Heart right ventricle (tissue), 16 donors: Measurements from ENCODE around the gene SUPT20HL2. TPM values are rescaled to one million over a fixed set of nuclear protein-coding genes. Genes with fewer than 3 reads are reported as not detected.

Experiments
- ATAC-seq, 8 donors: fragments of 200-7000 bp; cut with Tn5 transposase; one replicate each; pipeline ENCODE4 v1.9.1; 2020; ENCODE audit warnings: mild to moderate bottlenecking in 8 of 8, moderate library complexity in 8 of 8, moderate number of reproducible peaks in 1 of 8
- DNase-seq, 2 donors: peaks; one replicate each; pipeline ENCODE4 v3.0.0-alpha.2; 2020
- H3K27ac ChIP-seq, 10 donors: fragments of 200-600 bp; sonication (generic) in 2 of 10; one replicate each; pipeline versions ENCODE4 v1.5.0 to v1.8.0; 2020 to 2022; ENCODE audit warnings: mild to moderate bottlenecking in 3 of 10
- H3K27me3 ChIP-seq, 7 donors: fragments of 200-600 bp; one replicate each; pipeline ENCODE4 v1.8.0; 2021 to 2022; ENCODE audit warnings: mild to moderate bottlenecking in 2 of 7
- H3K36me3 ChIP-seq, 9 donors: fragments of 200-600 bp; sonication (generic) in 1 of 9; one replicate each; pipeline versions ENCODE4 v1.5.0 to v1.8.0; 2020 to 2022; ENCODE audit warnings: mild to moderate bottlenecking in 2 of 9
- H3K4me1 ChIP-seq, 9 donors: fragments of 200-600 bp; sonication (generic) in 1 of 9; one replicate each; pipeline versions ENCODE4 v1.5.0 to v1.8.0; 2020 to 2022; ENCODE audit warnings: mild to moderate bottlenecking in 4 of 9
- H3K4me3 ChIP-seq, 10 donors: fragments of 200-600 bp; sonication (generic) in 2 of 10; one replicate each; pipeline versions ENCODE4 v1.5.0 to v1.8.0; 2020 to 2022; ENCODE audit warnings: mild to moderate bottlenecking in 7 of 10, moderate library complexity in 2 of 10
- H3K9me3 ChIP-seq, 11 donors: fragments of 200-600 bp in 10 of 11; sonication (generic) in 2 of 11; one replicate each; pipeline versions ENCODE4 v1.5.0 to v1.8.0; 2013 to 2022; ENCODE audit warnings: mild to moderate bottlenecking in 2 of 11, control low read depth in 1 of 11, moderate library complexity in 1 of 11
- CTCF ChIP-seq, 9 donors: fragments of 200-600 bp; sonication (generic) in 2 of 9; IDR thresholded peaks; one replicate each; pipeline versions ENCODE4 v1.5.0 to v1.8.0; 2021 to 2022; ENCODE audit warnings: antibody characterized with exemption in 9 of 9, mild to moderate bottlenecking in 5 of 9, moderate library complexity in 1 of 9
- WGBS, 2 donors: extraction: QIAGEN DNeasy Blood & Tissue Kit; methylation state at CpG; one replicate each; pipeline ENCODE4 v1.1.7; 2013; ENCODE audit warnings: inconsistent platforms in 1 of 2; 5-methylcytosine and 5-hydroxymethylcytosine counted together
- intact Hi-C, 10 donors: fragments of 100-400 bp; cut with DNase I; formaldehyde crosslinking; loops; one replicate each; pipeline versions ENCODE4 v1.11.1 to v1.14.2; 2022
- polyA plus RNA-seq, 2 donors: library from polyadenylated mRNA; stranded (reverse); fragments of 200-250 nt; gene quantifications; one replicate each; pipeline ENCODE4 v1.2.3, GENCODE V29; 2013
- total RNA-seq, 10 donors: library from RNA; stranded (reverse); fragmentation: NEBNext Ultra II Directional in 3 of 10; extraction: Animal tissue kit (Norgen Biotek cat#: 25700) in 3 of 10; gene quantifications; one replicate each; pipeline versions ENCODE4 v1.2.1 to v1.2.4, GENCODE V29; 2021 to 2023
- donor health status: Arrhythmogenic right ventricular cardiomyopathy.
- donor health status: ischemic (EF 13 %, LVEDD 7.1; RV severe dilation, severe dysfunction).
- donor health status: healthy with polysubstance abuse.
- donor health status: DM: no; HTN: yes; CAD: no.
- donor health status: DM: no; HTN: no; CAD: no.
- donor health status: ischemic (EF 25% LVEDD 6.9; RV normal size, moderate dysfunction).
- donor health status: ischemic (EF 25% LVEDD 5.7; RV mildly dilated, moderate dysfunction).
- donor health status: healthy.
- donor health status: DM: yes; HTN: yes; CAD: no.
- donor health status: Ischemic cardiomyopathy.
- donor health status: ischemic (EF 35%, LVEDD 5.7; RV mildly dilated, moderate dysfunction).
- donor health status: nonischemic (EF 11% LVEDD 7.7; RV severe dilation, severe dysfunction).
- donor health status: DM: yes; HTN: yes; CAD: no.
- donor health status: PGD.
- donor health status: ischemic (EF 29% LVEDD 5.4; RV normal size, mild dysfunction).
- donor health status: nonischemic (EF 23%, LVEDD 6.1; RV moderate dilation, normal function).

SUPT20HL2 gene
- total and polyA plus RNA-seq, 12 donors = not detected

- no peaks in the 10 kb centered on the region for H3K4me1 ChIP-seq
- 95 to 96% methylated on average over 8 of the region's 8 CpGs for WGBS, 2 donors
- no peaks in the 10 kb centered on the region for H3K36me3 ChIP-seq
- DNase-seq (no peak), ATAC-seq (no peak)
- H3K9me3 ChIP-seq = peaks cover 0 to 4% (median 0%) of the 10 kb centered on the region in 11 donors
- no peak overlapping the region for H3K4me3 ChIP-seq
- no peak for TF ChIP-seq CTCF (IDR thresholded peaks at IDR 0.05)
- no peak overlapping the region for H3K27ac ChIP-seq
- intact Hi-C loops = no loop called here
- H3K27me3 ChIP-seq = peaks cover 0 to 55% (median 0%) of the 10 kb centered on the region in 7 donors
Measured at GRCh38 chrX:24355095-24355494, 41.2 kb upstream of the SUPT20HL2 start.

GRCh38 chrX:24350217-24350616, 36.3 kb upstream of the SUPT20HL2 start:
- Histone ChIP-seq H3K27me3 (peaks cover 0 to 49% (median 0%) of the 10 kb centered on the region in 7 donors), H3K9me3 (no peaks in the 10 kb centered on the region), H3K36me3 (no peaks in the 10 kb centered on the region), H3K4me1 (no peaks in the 10 kb centered on the region), H3K27ac (no peak overlapping the region), H3K4me3 (no peak overlapping the region)
- ATAC-seq = no peak
- WGBS, 2 donors = 99 to 100% methylated on average over 4 of the region's 4 CpGs
- no peak for TF ChIP-seq CTCF (IDR thresholded peaks at IDR 0.05)
- no peak for DNase-seq
- intact Hi-C loops = no loop called here

- 8 to 14% methylated on average over 1 of the region's 1 CpG for WGBS, 2 donors
- no peak overlapping the region for H3K27ac ChIP-seq
- no peak for TF ChIP-seq CTCF (IDR thresholded peaks at IDR 0.05)
- ATAC-seq = no peak
- H3K4me1 ChIP-seq = no peaks in the 10 kb centered on the region
- no peak for DNase-seq
- intact Hi-C loops = no loop called here
- no peaks in the 10 kb centered on the region for H3K36me3 ChIP-seq
- H3K4me3 ChIP-seq = no peak overlapping the region
- no peaks in the 10 kb centered on the region for H3K9me3 ChIP-seq
- peaks cover 0 to 44% (median 0%) of the 10 kb centered on the region in 7 donors for H3K27me3 ChIP-seq
Measured at GRCh38 chrX:24347881-24348280, 34.0 kb upstream of the SUPT20HL2 start.

- Histone ChIP-seq H3K36me3 (no peaks in the 10 kb centered on the region), H3K9me3 (no peaks in the 10 kb centered on the region), H3K27me3 (peaks cover 0 to 59% (median 0%) of the 10 kb centered on the region in 7 donors), H3K27ac (no peak overlapping the region), H3K4me3 (no peak overlapping the region), H3K4me1 (no peaks in the 10 kb centered on the region)
- intact Hi-C loops = no loop called here
- TF ChIP-seq CTCF (IDR thresholded peaks at IDR 0.05) = no peak
- ATAC-seq (no peak), DNase-seq (no peak)
- WGBS, 2 donors = 83% methylated on average over 9 of the region's 9 CpGs
Measured at GRCh38 chrX:24343719-24344118, 29.9 kb upstream of the SUPT20HL2 start.
